MM.1S (cell line): ENCODE data around the gene GALNT15.

Source experiments
- EZH2phosphoT487 ChIP-seq: fragments of 300-600 bp; sonication (generic); IDR thresholded peaks from 2 replicates; pipeline ENCODE4 v1.6.1; 2018; ENCODE audit warnings: antibody characterized with exemption, low read length
- TF ChIP-seq, protein P1 (sequence below): fragments of 300-600 bp; sonication (generic); IDR thresholded peaks from 2 replicates; pipeline ENCODE4 v1.5.1; 2016; ENCODE audit warnings: antibody characterized with exemption, low read length, mixed read lengths

GRCh38 chr3:16187213-16187790 lies 12.8 kb downstream of the GALNT15 start:
- TF ChIP-seq, protein P1, sequence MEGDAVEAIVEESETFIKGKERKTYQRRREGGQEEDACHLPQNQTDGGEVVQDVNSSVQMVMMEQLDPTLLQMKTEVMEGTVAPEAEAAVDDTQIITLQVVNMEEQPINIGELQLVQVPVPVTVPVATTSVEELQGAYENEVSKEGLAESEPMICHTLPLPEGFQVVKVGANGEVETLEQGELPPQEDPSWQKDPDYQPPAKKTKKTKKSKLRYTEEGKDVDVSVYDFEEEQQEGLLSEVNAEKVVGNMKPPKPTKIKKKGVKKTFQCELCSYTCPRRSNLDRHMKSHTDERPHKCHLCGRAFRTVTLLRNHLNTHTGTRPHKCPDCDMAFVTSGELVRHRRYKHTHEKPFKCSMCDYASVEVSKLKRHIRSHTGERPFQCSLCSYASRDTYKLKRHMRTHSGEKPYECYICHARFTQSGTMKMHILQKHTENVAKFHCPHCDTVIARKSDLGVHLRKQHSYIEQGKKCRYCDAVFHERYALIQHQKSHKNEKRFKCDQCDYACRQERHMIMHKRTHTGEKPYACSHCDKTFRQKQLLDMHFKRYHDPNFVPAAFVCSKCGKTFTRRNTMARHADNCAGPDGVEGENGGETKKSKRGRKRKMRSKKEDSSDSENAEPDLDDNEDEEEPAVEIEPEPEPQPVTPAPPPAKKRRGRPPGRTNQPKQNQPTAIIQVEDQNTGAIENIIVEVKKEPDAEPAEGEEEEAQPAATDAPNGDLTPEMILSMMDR, result no peak
- no peak for TF ChIP-seq EZH2phosphoT487
